LNCaP clone FGC (cell line): ENCODE measurements around the gene ZBTB20.

Experiments used
- DNase-seq: peaks from one replicate; pipeline ENCODE4 v3.0.0-alpha.2; 2011; ENCODE audit warnings: low read depth
- H3K4me3 ChIP-seq: 2 replicates; pipeline ENCODE4 v1.5.1; 2011; ENCODE audit warnings: mild to moderate bottlenecking, low read depth, low read length, control low read depth
- TF ChIP-seq, protein P1 (sequence below): IDR thresholded peaks from 2 replicates; pipeline ENCODE4 v1.5.1; 2012; ENCODE audit warnings: mild to moderate bottlenecking; ENCODE audit not compliant: control insufficient read depth, insufficient read depth; ENCODE audit errors: extremely low read depth

ZBTB20 gene

DNA sequence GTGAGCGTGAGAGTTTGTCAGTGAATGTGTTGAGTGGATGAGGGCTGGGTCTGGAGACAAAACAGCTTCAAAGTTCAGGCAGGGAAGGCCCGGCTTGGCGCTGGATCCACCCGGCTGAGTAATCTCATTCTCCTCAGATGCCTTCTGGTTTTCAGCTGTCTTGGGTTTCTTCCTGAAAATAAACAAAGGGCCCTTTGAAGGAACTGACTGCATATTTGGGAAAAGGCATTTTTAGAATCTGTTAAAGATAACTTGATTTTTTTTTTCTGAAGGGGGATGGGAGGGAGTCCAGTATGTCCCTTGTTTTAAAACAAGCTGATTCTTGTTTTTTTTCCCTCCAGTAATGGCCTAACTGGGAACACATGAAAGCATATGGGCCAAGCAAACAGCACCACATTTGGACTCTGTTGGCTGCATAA, 766.8 kb downstream of the ZBTB20 start:
- H3K4me3 ChIP-seq = no peak overlapping the region
- TF ChIP-seq, protein P1, sequence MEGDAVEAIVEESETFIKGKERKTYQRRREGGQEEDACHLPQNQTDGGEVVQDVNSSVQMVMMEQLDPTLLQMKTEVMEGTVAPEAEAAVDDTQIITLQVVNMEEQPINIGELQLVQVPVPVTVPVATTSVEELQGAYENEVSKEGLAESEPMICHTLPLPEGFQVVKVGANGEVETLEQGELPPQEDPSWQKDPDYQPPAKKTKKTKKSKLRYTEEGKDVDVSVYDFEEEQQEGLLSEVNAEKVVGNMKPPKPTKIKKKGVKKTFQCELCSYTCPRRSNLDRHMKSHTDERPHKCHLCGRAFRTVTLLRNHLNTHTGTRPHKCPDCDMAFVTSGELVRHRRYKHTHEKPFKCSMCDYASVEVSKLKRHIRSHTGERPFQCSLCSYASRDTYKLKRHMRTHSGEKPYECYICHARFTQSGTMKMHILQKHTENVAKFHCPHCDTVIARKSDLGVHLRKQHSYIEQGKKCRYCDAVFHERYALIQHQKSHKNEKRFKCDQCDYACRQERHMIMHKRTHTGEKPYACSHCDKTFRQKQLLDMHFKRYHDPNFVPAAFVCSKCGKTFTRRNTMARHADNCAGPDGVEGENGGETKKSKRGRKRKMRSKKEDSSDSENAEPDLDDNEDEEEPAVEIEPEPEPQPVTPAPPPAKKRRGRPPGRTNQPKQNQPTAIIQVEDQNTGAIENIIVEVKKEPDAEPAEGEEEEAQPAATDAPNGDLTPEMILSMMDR = no peak
- DNase-seq = no peak

DNA sequence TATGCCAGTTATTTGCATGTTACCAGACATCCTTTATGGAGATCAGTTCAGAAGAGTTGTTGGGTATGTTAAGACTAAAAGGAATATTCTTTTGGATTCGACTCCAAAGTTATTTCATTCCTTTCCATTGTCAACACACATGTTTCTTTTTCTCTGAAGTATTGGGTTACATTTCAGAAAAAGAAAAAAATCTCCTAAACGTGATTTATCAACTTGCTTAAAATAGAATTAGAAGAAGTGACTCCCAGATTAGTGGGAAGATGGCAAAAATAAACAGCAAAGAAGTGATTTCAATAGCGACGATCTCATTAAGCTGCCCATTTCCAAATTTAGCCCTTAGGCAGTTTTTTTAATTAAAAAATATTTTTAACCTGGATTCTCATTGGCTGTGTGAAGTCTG, 767.8 kb downstream of the ZBTB20 start:
- H3K4me3 ChIP-seq = no peak overlapping the region
- TF ChIP-seq, protein P1 = no peak
- DNase-seq = no peak

DNA sequence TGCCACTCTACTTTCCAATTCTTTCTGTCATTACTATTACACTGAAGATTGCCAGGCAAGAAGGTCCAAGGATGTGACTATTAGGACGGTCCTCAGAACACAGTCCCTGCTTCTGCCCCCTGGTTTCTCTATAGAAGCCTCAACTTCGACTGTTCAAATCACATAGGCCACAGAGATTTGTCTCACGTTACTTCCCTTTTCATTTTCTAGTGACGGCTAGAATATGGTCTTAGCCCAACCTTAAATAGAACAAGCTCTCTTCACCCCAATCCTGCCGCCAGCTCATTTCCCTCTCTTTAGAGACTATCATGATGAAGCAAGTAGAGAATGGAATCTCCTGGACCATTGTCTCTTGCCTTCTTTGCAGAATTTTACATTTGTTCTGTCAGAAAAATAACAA, 768.3 kb downstream of the ZBTB20 start:
- DNase-seq = no peak
- TF ChIP-seq, protein P1 = no peak
- no peak overlapping the region for H3K4me3 ChIP-seq

- no peak overlapping the region for H3K4me3 ChIP-seq
- TF ChIP-seq, protein P1 = no peak
- DNase-seq = no peak
These were observed 769.7 kb downstream of the ZBTB20 start for GRCh38 chr3:114377426-114377825.

- H3K4me3 ChIP-seq = no peak overlapping the region
- TF ChIP-seq, protein P1 = no peak
- DNase-seq = no peak
These were observed 770.4 kb downstream of the ZBTB20 start for GRCh38 chr3:114376516-114377185.

DNA sequence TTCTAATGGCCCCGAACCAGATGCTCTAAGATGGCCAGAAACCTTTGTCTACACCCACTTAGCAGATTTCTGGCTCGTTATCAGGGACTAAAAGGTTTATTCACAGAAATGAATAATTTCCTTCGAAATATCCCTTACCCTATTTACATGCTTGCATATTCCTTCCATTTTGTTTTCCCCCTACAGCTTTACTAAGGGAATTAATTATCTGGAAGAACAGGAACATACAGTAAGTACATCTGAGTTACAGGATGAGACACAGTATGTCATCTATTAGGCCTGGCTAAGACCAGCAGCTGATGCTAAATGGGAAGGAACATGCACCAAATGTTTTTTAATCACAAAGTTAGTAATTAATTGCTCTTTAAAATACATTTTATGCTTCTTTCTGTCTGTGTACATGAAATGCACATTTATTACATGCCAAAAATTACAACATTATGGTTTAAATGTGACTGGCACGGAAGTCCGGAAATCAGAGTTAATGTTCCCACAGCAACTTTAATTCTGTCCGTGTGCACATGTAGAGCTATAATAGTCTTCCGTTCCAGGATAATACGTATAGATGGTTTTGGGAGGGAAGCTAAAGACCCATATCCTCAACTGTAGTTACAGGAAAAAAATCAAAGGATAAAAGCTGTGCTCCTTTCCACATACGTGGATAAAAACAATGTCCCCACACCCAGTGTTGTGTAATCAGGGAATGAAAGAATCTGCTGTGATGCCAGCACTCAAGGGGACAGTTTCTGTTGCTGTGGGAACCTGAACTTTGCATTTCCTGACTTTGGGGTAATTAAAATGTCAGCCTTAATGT, 771.3 kb downstream of the ZBTB20 start:
- DNase-seq = no peak
- no peak overlapping the region for H3K4me3 ChIP-seq
- TF ChIP-seq, protein P1 = no peak

DNA sequence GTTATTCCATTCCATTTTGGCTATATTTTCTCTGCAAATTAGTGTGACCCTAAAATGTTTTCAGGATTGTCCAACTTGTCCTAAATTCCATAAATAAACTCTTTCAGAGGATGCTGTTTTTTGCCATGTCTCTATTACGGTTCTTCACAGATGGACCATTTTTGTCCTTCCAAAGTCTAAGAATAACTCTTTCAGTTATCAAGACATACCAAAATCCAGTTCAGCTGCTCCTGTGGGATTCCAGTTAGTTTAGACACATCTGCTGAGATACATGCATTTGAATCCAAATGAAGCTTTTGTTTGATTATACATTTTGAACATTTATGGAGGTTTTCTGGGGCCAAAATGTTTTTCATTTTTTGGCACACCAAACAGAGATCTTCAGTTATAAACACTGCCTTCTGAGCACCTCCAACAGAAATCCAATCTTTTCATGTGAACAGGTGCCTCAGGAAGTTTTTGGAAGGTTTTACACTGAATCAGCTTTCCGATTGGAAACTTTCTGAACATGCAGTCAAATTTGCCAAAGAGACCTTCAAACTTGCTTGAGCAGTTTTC, 772.6 kb downstream of the ZBTB20 start:
- no peak overlapping the region for H3K4me3 ChIP-seq
- TF ChIP-seq, protein P1 = no peak
- DNase-seq = no peak
